WERI-Rb-1 (cell line): Measurements from ENCODE around the gene RPTOR.
A peak's percentile ranks its signal among the peaks of the same experiment; 100 is the strongest.

Source experiments
- DNase-seq: peaks from one replicate; pipeline ENCODE4 v3.0.0-alpha.2; 2020
- H3K27ac ChIP-seq: fragments of 250-450 bp; sonication (Bioruptor Pico); 2 replicates; pipeline ENCODE4 v1.5.1; 2020; ENCODE audit warnings: mild to moderate bottlenecking, moderate library complexity
- H3K27me3 ChIP-seq: fragments of 250-450 bp; sonication (Bioruptor Pico); 2 replicates; pipeline ENCODE4 v1.5.1; 2021; ENCODE audit warnings: mild to moderate bottlenecking, low read depth, moderate library complexity; ENCODE audit not compliant: insufficient read depth, severe bottlenecking
- H3K36me3 ChIP-seq: fragments of 250-450 bp; sonication (Bioruptor Pico); 2 replicates; pipeline ENCODE4 v1.5.1; 2020; ENCODE audit warnings: mild to moderate bottlenecking, moderate library complexity
- H3K4me3 ChIP-seq: 2 replicates; pipeline ENCODE4 v1.5.1; 2011; ENCODE audit warnings: low read depth, mild to moderate bottlenecking, control low read depth, low read length
- H3K9me3 ChIP-seq: fragments of 250-450 bp; sonication (Bioruptor Pico); 2 replicates; pipeline ENCODE4 v1.5.1; 2021; ENCODE audit warnings: mild to moderate bottlenecking, moderate library complexity; ENCODE audit not compliant: severe bottlenecking
- TF ChIP-seq, protein P1 (sequence below): IDR thresholded peaks from 2 replicates; pipeline ENCODE4 v1.5.1; 2011; ENCODE audit warnings: low read depth, mild to moderate bottlenecking, control low read depth, inconsistent platforms, low read length

RPTOR gene

DNA sequence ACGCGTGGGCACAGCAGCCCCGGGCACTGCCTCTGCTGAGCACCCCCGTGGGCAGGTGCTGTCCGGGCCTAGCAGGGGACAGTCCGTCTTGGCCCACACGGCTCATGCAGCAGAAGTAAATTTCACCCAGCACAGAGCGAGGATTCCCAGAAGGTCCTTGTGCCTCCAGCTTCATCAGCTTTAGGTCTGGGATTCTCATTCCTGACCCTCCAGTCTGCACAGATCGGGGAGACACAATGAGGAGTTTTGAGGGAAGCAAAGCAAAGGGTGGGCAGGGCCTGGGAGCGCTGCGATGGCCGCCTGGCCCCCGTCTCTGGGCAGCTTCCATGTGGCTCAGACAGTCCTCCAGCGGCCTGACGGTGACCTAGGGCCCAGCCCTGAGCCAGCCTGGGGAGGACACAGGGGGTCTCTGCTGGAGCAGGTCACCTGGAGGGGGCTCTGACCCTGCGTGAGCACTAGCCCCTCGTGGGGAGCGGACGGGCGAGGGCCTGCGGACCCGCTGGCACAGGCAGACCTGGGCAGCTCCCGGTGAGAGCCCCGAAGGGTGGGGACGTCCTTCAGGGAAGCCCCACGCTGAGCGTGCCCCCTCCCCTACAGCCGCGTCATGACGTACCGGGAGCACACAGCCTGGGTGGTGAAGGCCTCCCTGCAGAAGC, 416.3 kb downstream of the RPTOR start:
- DNase-seq: no peak
- H3K27ac ChIP-seq: no peak overlapping the region
- TF ChIP-seq, protein P1, sequence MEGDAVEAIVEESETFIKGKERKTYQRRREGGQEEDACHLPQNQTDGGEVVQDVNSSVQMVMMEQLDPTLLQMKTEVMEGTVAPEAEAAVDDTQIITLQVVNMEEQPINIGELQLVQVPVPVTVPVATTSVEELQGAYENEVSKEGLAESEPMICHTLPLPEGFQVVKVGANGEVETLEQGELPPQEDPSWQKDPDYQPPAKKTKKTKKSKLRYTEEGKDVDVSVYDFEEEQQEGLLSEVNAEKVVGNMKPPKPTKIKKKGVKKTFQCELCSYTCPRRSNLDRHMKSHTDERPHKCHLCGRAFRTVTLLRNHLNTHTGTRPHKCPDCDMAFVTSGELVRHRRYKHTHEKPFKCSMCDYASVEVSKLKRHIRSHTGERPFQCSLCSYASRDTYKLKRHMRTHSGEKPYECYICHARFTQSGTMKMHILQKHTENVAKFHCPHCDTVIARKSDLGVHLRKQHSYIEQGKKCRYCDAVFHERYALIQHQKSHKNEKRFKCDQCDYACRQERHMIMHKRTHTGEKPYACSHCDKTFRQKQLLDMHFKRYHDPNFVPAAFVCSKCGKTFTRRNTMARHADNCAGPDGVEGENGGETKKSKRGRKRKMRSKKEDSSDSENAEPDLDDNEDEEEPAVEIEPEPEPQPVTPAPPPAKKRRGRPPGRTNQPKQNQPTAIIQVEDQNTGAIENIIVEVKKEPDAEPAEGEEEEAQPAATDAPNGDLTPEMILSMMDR: no peak
- peaks cover 32% of the 10 kb centered on the region for H3K36me3 ChIP-seq
- H3K9me3 ChIP-seq: no peaks in the 10 kb centered on the region
- H3K27me3 ChIP-seq: no peaks in the 10 kb centered on the region
- H3K4me3 ChIP-seq: no peak overlapping the region

GRCh38 chr17:80961541-80962330, 417.1 kb downstream of the RPTOR start:
- no peak for DNase-seq
- no peaks in the 10 kb centered on the region for H3K9me3 ChIP-seq
- no peak overlapping the region for H3K4me3 ChIP-seq
- peaks cover 35% of the 10 kb centered on the region for H3K36me3 ChIP-seq
- no peaks in the 10 kb centered on the region for H3K27me3 ChIP-seq
- TF ChIP-seq, protein P1: 0 out of 2 replicates have a peak, but pooled peaks have one; percentile 13
- H3K27ac ChIP-seq: no peak overlapping the region; the same call in 1 of the 2 replicates

DNA sequence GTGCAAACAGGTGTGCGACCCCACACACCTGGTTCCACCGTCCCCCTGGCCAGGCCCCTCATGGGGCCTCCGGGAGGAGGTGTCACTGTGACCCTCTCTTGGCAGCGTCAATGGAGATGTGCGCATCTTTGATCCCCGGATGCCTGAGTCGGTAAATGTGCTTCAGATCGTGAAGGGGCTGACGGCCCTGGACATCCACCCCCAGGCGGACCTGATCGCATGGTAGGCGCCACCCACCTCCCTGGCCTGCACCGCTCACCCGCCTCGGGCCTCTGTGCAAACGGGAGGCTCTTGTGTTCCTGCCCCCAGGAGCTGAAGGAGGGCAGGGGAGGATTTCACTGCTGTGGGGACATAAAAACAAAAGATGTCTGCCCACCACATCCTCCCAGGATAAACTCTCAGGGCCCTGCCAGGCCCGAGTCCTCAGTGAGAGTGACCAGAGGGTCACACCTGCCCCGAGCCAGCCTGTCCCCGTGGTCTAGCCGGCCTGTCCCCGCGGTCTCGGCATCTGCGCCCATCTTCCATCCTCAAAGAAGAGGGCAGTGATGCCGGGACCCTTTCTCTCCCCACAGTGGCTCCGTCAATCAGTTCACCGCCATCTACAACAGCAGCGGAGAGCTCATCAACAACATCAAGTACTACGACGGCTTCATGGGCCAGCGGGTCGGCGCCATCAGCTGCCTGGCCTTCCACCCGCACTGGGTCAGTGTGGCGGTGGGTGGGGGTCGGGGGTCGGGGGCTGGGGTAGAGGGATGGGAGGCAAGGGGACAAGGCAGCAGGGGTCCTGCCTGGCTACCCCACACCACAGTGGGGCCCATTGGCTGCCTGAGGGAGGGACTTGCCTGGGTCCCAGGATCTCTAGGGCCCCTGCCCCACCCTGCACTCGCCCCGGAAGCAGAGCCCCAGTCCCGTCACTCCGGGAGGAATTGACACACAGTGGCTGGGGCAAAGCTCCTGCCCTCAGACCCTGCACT, 418.0 kb downstream of the RPTOR start:
- Histone ChIP-seq H3K4me3 (no peak overlapping the region), H3K27me3 (no peaks in the 10 kb centered on the region), H3K36me3 (peaks cover 35% of the 10 kb centered on the region), H3K27ac (no peak overlapping the region; the same call in 1 of the 2 replicates), H3K9me3 (no peaks in the 10 kb centered on the region)
- TF ChIP-seq, protein P1: no peak
- no peak for DNase-seq

DNA sequence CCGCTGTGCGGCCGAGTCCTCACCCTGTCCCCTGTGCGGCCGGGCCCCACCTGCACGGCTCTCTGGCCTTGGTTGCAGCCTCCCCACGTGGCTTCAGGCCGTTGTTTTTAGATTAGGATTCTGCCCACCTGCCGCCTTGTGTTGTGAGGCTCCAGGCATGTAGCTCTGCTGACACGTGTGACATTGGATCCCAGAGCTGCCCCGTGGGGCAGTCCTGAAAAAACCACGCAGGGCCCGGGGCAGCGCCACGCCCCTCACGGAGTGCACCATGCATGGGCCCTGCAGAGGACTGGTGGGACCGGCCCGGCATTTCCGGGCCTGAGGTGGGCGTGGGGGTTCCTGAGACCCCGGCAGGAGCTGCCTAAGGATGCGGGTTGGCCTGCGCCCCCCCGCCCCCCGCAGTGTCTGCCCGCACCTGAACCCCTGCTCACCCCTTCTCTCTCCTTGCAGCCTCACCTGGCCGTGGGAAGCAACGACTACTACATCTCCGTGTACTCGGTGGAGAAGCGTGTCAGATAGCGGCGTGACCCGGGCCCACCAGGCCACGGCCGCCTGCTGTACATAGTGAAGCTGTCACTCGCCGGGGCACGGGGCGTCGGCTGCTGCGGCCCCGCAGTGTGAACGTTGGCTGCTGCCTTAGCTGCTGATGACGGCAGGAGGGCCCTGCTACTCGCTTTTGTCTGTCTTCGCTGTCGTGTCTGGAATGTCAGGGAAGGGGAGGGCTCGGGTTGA, 419.3 kb downstream of the RPTOR start:
- TF ChIP-seq, protein P1: no peak
- no peak overlapping the region for H3K4me3 ChIP-seq

GRCh38 chr17:80964544-80964856, 419.9 kb downstream of the RPTOR start:
- Histone ChIP-seq H3K27me3 (no peaks in the 10 kb centered on the region), H3K4me3 (no peak overlapping the region), H3K9me3 (no peaks in the 10 kb centered on the region), H3K36me3 (peaks cover 35% of the 10 kb centered on the region), H3K27ac (no peak overlapping the region)
- DNase-seq: no peak
- TF ChIP-seq, protein P1: no peak

More for the DNA sequence above, 419.3 kb downstream of the RPTOR start:
- Histone ChIP-seq H3K36me3 (peaks cover 35% of the 10 kb centered on the region), H3K27ac (no peak overlapping the region), H3K27me3 (no peaks in the 10 kb centered on the region), H3K9me3 (no peaks in the 10 kb centered on the region)
- no peak for DNase-seq
